IPS-NIHi11 (cell line): ENCODE measurements around the gene STARD13.

ENCODE experiments used
- DNase-seq: peaks from one replicate; pipeline ENCODE4 v3.0.0; 2012; ENCODE audit warnings: mixed read lengths, low spot score

STARD13 gene

DNA sequence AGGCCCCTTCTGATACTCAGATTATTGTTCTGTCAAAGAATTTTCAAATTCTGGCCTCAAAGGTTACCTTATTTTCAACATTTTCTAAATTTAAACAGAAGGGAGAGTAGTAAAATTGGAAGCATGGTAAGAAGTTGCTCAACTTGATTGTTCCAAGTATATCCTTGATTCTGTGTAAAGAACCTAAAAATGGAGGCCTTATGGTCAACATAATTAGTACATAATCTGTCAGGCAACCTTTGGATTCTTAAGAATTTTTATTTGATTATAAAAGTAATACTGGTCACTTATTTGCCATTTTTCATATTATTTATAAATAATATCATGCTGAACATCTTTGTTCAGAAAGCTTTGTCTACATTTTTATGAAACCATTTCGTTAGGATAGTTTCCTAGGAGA, 83.9 kb downstream of the STARD13 start:
- no peak for DNase-seq

GRCh38 chr13:33199289-33199850, 86.2 kb downstream of the STARD13 start:
- no peak for DNase-seq

GRCh38 chr13:33197541-33197971, 88.0 kb downstream of the STARD13 start:
- DNase-seq = no peak

GRCh38 chr13:33196767-33197166, 88.8 kb downstream of the STARD13 start:
- no peak for DNase-seq

GRCh38 chr13:33195693-33196464, 89.7 kb downstream of the STARD13 start:
- no peak for DNase-seq

DNA sequence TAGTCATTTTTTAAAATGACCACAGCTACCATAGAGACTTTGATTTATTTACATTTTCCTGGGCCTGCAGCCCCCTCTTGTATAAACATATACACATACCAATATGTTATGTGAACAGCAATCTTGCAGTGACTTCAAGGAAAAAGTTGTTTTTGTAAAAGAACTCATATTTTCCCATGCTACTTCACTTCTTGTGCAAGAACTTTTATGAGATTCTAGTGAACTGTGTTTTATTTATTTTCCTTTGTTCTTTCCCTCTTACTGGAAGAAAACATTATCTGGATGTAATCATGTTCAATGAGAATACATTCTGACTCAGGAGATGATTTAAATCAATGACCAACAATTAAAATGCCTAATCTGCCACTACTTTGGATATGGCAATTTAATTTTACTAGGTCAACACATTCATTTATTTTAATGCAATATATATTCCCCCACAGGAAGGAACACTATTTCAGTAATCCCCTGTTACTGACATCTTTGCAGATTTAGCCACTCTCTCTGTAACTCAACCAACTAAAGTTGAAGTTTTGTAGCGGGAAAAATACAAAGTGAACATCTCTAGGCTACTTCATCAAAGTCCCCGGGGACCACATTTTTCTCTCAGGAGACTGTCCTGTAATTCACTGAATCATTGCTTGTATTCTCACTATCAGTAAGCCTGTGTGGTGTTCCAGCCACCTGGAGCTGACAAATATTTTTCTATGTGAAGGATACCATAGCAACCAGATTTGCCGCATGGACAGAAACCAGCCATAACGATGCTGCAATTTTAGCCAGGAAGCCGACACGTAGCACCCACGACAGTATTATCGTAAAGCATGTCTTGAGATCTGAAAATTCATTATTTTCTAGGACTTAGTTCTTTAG, 90.5 kb downstream of the STARD13 start:
- no peak for DNase-seq

GRCh38 chr13:33193428-33193974, 92.1 kb downstream of the STARD13 start:
- DNase-seq = no peak

GRCh38 chr13:33191425-33192210, 93.9 kb downstream of the STARD13 start:
- DNase-seq = no peak

GRCh38 chr13:33189470-33189869, 96.1 kb downstream of the STARD13 start:
- no peak for DNase-seq

DNA sequence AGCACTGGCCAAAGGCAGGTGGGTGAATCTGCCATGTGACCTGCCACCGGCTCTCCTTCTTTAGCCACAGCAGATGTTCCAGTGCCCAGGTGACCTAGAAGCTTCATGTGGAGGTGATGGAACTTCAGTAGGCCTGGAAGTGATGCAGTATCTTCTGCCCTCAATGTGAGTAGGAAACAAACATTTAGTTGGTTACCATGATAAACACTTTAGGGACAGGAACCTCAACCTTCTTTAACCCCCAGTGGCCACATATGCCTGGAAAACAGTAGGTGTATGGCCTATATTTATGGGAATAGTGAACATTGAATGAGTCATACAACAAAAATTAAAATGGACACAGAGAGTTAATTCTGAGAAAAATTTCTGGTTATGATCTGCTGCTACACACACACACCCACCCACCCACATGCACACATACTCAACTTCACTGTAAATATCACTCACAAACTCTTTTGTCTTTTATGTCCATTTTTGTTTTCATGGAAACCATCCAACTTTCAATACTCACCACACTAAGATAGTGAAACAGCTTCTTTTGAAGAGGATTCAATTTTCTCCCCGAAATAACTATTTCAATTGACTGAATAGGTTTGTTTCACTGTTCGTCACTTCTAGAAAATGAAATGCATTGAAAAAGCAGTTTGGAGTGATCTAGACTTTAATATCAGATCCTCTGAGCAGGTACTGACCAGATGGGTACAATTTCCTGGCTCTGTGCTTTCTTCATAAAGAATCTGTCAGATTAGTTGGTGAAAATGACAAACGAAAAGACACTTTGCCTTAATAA, 97.3 kb downstream of the STARD13 start:
- DNase-seq = no peak

- DNase-seq = no peak
Observed at GRCh38 chr13:33186861-33187291, 98.7 kb downstream of the STARD13 start.

GRCh38 chr13:33185853-33186252, 99.7 kb downstream of the STARD13 start:
- peak; percentile 23 for DNase-seq

- DNase-seq = no peak
Observed at GRCh38 chr13:33184530-33184929, 101.0 kb downstream of the STARD13 start.

DNA sequence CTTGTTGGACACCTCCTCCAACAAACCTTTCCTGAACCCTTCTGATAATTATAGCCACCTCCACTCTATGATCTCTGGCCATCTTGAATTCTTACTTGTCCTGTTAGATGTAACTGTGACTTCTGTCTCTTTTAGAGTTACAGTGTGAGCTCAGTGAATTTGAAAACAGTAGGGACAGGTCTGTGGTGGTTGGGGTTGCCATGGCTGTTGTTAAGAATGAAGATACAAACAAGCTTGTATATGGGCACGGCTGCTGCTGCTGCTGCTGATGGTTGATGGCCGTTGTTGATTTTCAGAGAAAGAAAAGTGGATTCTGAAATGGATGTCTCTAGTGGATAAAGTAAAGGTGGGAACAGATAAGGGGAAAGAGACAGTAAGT, 101.5 kb downstream of the STARD13 start:
- no peak for DNase-seq

- no peak for DNase-seq
Observed at GRCh38 chr13:33183431-33184111, 102.0 kb downstream of the STARD13 start.

DNA sequence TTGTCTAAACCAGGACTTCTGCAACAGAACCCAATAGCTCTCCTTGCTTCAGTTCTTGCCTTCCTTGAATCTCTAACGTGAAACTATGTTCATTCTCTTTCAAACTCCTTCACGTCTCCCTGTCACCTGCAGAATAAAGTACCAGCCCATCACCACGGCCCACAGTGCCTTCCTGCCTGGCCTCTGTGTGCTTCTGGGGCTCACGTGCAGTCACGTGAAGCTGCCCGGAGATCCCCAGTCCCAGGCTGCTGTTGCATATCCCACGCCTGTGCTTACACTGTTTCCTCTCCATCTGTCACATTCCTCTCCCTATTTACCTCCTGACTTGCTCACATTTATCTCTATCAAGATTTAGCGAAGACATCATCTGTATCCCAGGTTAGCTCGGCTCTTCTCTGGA, 102.8 kb downstream of the STARD13 start:
- DNase-seq = no peak

GRCh38 chr13:33181264-33181663, 104.3 kb downstream of the STARD13 start:
- no peak for DNase-seq

- DNase-seq = no peak
Observed at GRCh38 chr13:33180122-33180804, 105.3 kb downstream of the STARD13 start.

DNA sequence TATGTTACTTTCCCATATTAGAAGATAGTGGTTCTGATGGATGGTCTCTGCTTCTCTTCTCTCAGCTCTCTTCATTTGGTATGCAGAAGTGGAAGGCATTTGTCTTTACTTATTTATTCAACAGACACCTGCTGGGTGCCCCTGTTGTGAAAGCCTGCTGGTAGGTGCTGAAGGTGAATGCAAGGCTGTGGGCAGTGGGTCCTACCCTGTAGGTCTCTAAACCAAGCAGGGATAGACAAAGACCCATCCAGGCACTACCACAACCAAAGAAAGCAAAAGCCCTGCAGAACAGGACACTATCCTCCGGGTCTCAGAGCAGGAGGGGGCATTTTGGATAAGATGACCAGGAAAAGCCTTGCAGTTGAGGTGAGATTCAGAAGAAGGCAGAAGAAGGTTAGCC, 106.1 kb downstream of the STARD13 start:
- DNase-seq = no peak
